Measurements from ENCODE around the gene GPC5.

GPC5 gene

GRCh38 chr13:92320323-92320722, 921.9 kb downstream of the GPC5 start:
- TF ChIP-seq FOXP2 (optimal IDR thresholded peaks at IDR 0.05; ENCODE audit: borderline replicate concordance, extremely low read depth, extremely low read length, insufficient read depth) (no peak), TAF1 (IDR thresholded peaks at IDR 0.05; ENCODE audit: borderline replicate concordance, insufficient read depth, low read length) (no peak), POLR2AphosphoS5 (IDR thresholded peaks at IDR 0.05; ENCODE audit: low read depth, low read length) (no peak), REST (IDR thresholded peaks at IDR 0.05; ENCODE audit: insufficient read depth in 1 of 2, low read depth in 2 of 2, low read length in 2 of 2) (no peak), SIN3A (IDR thresholded peaks at IDR 0.05; ENCODE audit: borderline replicate concordance, insufficient read depth, low read length) (no peak)

GRCh38 chr13:92321174-92321573, 922.8 kb downstream of the GPC5 start:
- no peak for TF ChIP-seq SIN3A (IDR thresholded peaks at IDR 0.05; ENCODE audit: borderline replicate concordance, insufficient read depth, low read length)
- no peak for TF ChIP-seq TAF1 (IDR thresholded peaks at IDR 0.05; ENCODE audit: borderline replicate concordance, insufficient read depth, low read length)
- no peak for TF ChIP-seq REST (IDR thresholded peaks at IDR 0.05; ENCODE audit: insufficient read depth in 1 of 2, low read depth in 2 of 2, low read length in 2 of 2)
- no peak for TF ChIP-seq FOXP2 (optimal IDR thresholded peaks at IDR 0.05; ENCODE audit: borderline replicate concordance, extremely low read depth, extremely low read length, insufficient read depth)
- TF ChIP-seq POLR2AphosphoS5 (IDR thresholded peaks at IDR 0.05; ENCODE audit: low read depth, low read length): no peak

GRCh38 chr13:92345627-92346026, 947.2 kb downstream of the GPC5 start:
- TF ChIP-seq SIN3A (IDR thresholded peaks at IDR 0.05; ENCODE audit: borderline replicate concordance, insufficient read depth, low read length): no peak
- no peak for TF ChIP-seq FOXP2 (optimal IDR thresholded peaks at IDR 0.05; ENCODE audit: borderline replicate concordance, extremely low read depth, extremely low read length, insufficient read depth)
- no peak for TF ChIP-seq TAF1 (IDR thresholded peaks at IDR 0.05; ENCODE audit: borderline replicate concordance, insufficient read depth, low read length)
- TF ChIP-seq POLR2AphosphoS5 (IDR thresholded peaks at IDR 0.05; ENCODE audit: low read depth, low read length): no peak
- no peak for TF ChIP-seq REST (IDR thresholded peaks at IDR 0.05; ENCODE audit: insufficient read depth in 1 of 2, low read depth in 2 of 2, low read length in 2 of 2)

GRCh38 chr13:92346046-92346445, 947.6 kb downstream of the GPC5 start:
- TF ChIP-seq REST (IDR thresholded peaks at IDR 0.05; ENCODE audit: insufficient read depth in 1 of 2, low read depth in 2 of 2, low read length in 2 of 2) (no peak), POLR2AphosphoS5 (IDR thresholded peaks at IDR 0.05; ENCODE audit: low read depth, low read length) (no peak), TAF1 (IDR thresholded peaks at IDR 0.05; ENCODE audit: borderline replicate concordance, insufficient read depth, low read length) (no peak), SIN3A (IDR thresholded peaks at IDR 0.05; ENCODE audit: borderline replicate concordance, insufficient read depth, low read length) (no peak), FOXP2 (optimal IDR thresholded peaks at IDR 0.05; ENCODE audit: borderline replicate concordance, extremely low read depth, extremely low read length, insufficient read depth) (no peak)

GRCh38 chr13:92354583-92354982, 956.2 kb downstream of the GPC5 start:
- no peak for TF ChIP-seq TAF1 (IDR thresholded peaks at IDR 0.05; ENCODE audit: borderline replicate concordance, insufficient read depth, low read length)
- no peak for TF ChIP-seq REST (IDR thresholded peaks at IDR 0.05; ENCODE audit: insufficient read depth in 1 of 2, low read depth in 2 of 2, low read length in 2 of 2)
- no peak for TF ChIP-seq POLR2AphosphoS5 (IDR thresholded peaks at IDR 0.05; ENCODE audit: low read depth, low read length)
- no peak for TF ChIP-seq SIN3A (IDR thresholded peaks at IDR 0.05; ENCODE audit: borderline replicate concordance, insufficient read depth, low read length)
- TF ChIP-seq FOXP2 (optimal IDR thresholded peaks at IDR 0.05; ENCODE audit: borderline replicate concordance, extremely low read depth, extremely low read length, insufficient read depth): no peak

Data from PFSK-1 (cell line).